ENCODE results near the gene SKAP2. TPM values are rescaled to one million over a fixed set of nuclear protein-coding genes. Genes with fewer than 3 reads are reported as not detected.

The SKAP2 gene
- total RNA-seq, 2 donors from 2014 or later = 7.8 to 11.2 TPM

GRCh38 chr7:26625286-26625685, 239.1 kb downstream of the SKAP2 start:
- H3K27me3 ChIP-seq = no peaks in the 10 kb centered on the region
- no peak for DNase-seq (ENCODE audit: low spot score)
- no peaks in the 10 kb centered on the region for H3K4me1 ChIP-seq
- no peak overlapping the region for H3K27ac ChIP-seq
- no peak overlapping the region for H3K4me3 ChIP-seq
- no peaks in the 10 kb centered on the region for H3K36me3 ChIP-seq
- no peaks in the 10 kb centered on the region for H3K9me3 ChIP-seq
- no peak for TF ChIP-seq CTCF (IDR thresholded peaks at IDR 0.05)

- H3K27me3 ChIP-seq = no peaks in the 10 kb centered on the region
- no peaks in the 10 kb centered on the region for H3K36me3 ChIP-seq
- no peaks in the 10 kb centered on the region for H3K4me1 ChIP-seq
- H3K9me3 ChIP-seq = no peaks in the 10 kb centered on the region
- H3K4me3 ChIP-seq = no peak overlapping the region
- H3K27ac ChIP-seq = no peak overlapping the region
- TF ChIP-seq CTCF (IDR thresholded peaks at IDR 0.05) = no peak
- DNase-seq (ENCODE audit: low spot score) = no peak
Measured at GRCh38 chr7:26624839-26625238, 239.6 kb downstream of the SKAP2 start.

GRCh38 chr7:26624431-26624830, 240.0 kb downstream of the SKAP2 start:
- no peak overlapping the region for H3K4me3 ChIP-seq
- H3K27me3 ChIP-seq = no peaks in the 10 kb centered on the region
- H3K9me3 ChIP-seq = no peaks in the 10 kb centered on the region

GRCh38 chr7:26620352-26620751, 244.0 kb downstream of the SKAP2 start:
- Histone ChIP-seq H3K36me3 (no peaks in the 10 kb centered on the region), H3K4me1 (no peaks in the 10 kb centered on the region), H3K4me3 (no peak overlapping the region), H3K9me3 (no peaks in the 10 kb centered on the region), H3K27me3 (no peaks in the 10 kb centered on the region), H3K27ac (no peak overlapping the region)
- TF ChIP-seq CTCF (IDR thresholded peaks at IDR 0.05) = no peak
- DNase-seq (ENCODE audit: low spot score) = no peak

More at GRCh38 chr7:26624431-26624830, 240.0 kb downstream of the SKAP2 start:
- no peaks in the 10 kb centered on the region for H3K36me3 ChIP-seq
- H3K27ac ChIP-seq = no peak overlapping the region
- no peak for DNase-seq (ENCODE audit: low spot score)
- TF ChIP-seq CTCF (IDR thresholded peaks at IDR 0.05) = no peak
- no peaks in the 10 kb centered on the region for H3K4me1 ChIP-seq

GRCh38 chr7:26619348-26619984, 244.9 kb downstream of the SKAP2 start:
- H3K27ac ChIP-seq = no peak overlapping the region
- H3K9me3 ChIP-seq = no peaks in the 10 kb centered on the region
- no peaks in the 10 kb centered on the region for H3K27me3 ChIP-seq
- H3K4me1 ChIP-seq = no peaks in the 10 kb centered on the region
- DNase-seq (ENCODE audit: low spot score) = no peak
- H3K36me3 ChIP-seq = no peaks in the 10 kb centered on the region
- TF ChIP-seq CTCF (IDR thresholded peaks at IDR 0.05) = no peak
- H3K4me3 ChIP-seq = no peak overlapping the region

GRCh38 chr7:26618898-26619297, 245.5 kb downstream of the SKAP2 start:
- no peak for DNase-seq (ENCODE audit: low spot score)

More at GRCh38 chr7:26618898-26619297, 245.5 kb downstream of the SKAP2 start:
- H3K4me1 ChIP-seq = no peaks in the 10 kb centered on the region
- H3K4me3 ChIP-seq = no peak overlapping the region
- no peaks in the 10 kb centered on the region for H3K27me3 ChIP-seq
- no peak overlapping the region for H3K27ac ChIP-seq
- no peaks in the 10 kb centered on the region for H3K9me3 ChIP-seq
- H3K36me3 ChIP-seq = no peaks in the 10 kb centered on the region
- TF ChIP-seq CTCF (IDR thresholded peaks at IDR 0.05) = no peak

Data from right atrium auricular region (tissue), 2 donors.